Natural killer cell treated with Interleukin-12 subunit alpha and Interleukin-12 subunit beta and Interleukin-15 and Interleukin-18, amount 100 ng/mL, for 72 hours (primary cell): ENCODE measurements around the gene PARD3. TPM values are rescaled to one million over a fixed set of nuclear protein-coding genes. Genes with fewer than 3 reads are reported as not detected.
A peak's percentile ranks its signal among the peaks of the same experiment; 100 is the strongest.

ENCODE experiments used
- ATAC-seq, 2 donors: fragments of 150-1000 bp; cut with Tn5 transposase in 1 of 2; sonication (Bioruptor Pico), chemical (Tn5 transposase) in 1 of 2; 2 replicates each; pipeline ENCODE4 v1.10.0; 2021
- DNase-seq: peaks from one replicate; pipeline ENCODE4 v3.0.0; 2022; ENCODE audit warnings: low spot score
- H3K27ac Mint-ChIP-seq, 2 donors: 1 replicate in 1 of 2; 2 replicates in 1 of 2; pipeline ENCODE4 v1.8.0; 2022; ENCODE audit warnings: mixed read lengths in 2 of 2, mild to moderate bottlenecking in 1 of 2, moderate library complexity in 1 of 2
- H3K27me3 Mint-ChIP-seq, 2 donors: 1 replicate in 1 of 2; 2 replicates in 1 of 2; pipeline ENCODE4 v1.8.0; 2022; ENCODE audit warnings: mixed read lengths in 2 of 2
- H3K36me3 Mint-ChIP-seq: one replicate; pipeline ENCODE4 v1.8.0; 2022; ENCODE audit warnings: mixed read lengths
- H3K4me1 Mint-ChIP-seq, 2 donors: 1 replicate in 1 of 2; 2 replicates in 1 of 2; pipeline ENCODE4 v1.8.0; 2022; ENCODE audit warnings: low read depth in 2 of 2, mixed read lengths in 2 of 2, mild to moderate bottlenecking in 1 of 2
- H3K4me3 Mint-ChIP-seq: one replicate; pipeline ENCODE4 v1.8.0; 2022; ENCODE audit warnings: mixed read lengths
- H3K9me3 Mint-ChIP-seq: 2 replicates; pipeline ENCODE4 v1.8.0; 2022; ENCODE audit warnings: mixed read lengths
- total RNA-seq, 2 donors: library from RNA; stranded (reverse); gene quantifications; one replicate each; pipeline ENCODE4 v1.2.3, GENCODE V29; 2022

The PARD3 gene
- total RNA-seq, 2 donors from 2014 or later: 0.56 TPM; not detected in 1

- Mint-ChIP-seq H3K4me1 (peaks cover 28 to 31% of the 10 kb centered on the region in 2 donors), H3K27ac (no peak overlapping the region), H3K36me3 (no peaks in the 10 kb centered on the region), H3K4me3 (no peak overlapping the region), H3K9me3 (no peaks in the 10 kb centered on the region), H3K27me3 (peaks cover 32 to 39% of the 10 kb centered on the region in 2 donors)
- DNase-seq: no peak
- no peak for ATAC-seq
These were observed 608.8 kb downstream of the PARD3 start for GRCh38 chr10:34206078-34206934.

GRCh38 chr10:34205452-34205851, 609.6 kb downstream of the PARD3 start:
- ATAC-seq (no peak), DNase-seq (no peak)
- Mint-ChIP-seq H3K27me3 (peaks cover 32 to 39% of the 10 kb centered on the region in 2 donors), H3K36me3 (no peaks in the 10 kb centered on the region), H3K4me3 (no peak overlapping the region), H3K27ac (no peak overlapping the region), H3K4me1 (peaks cover 28 to 31% of the 10 kb centered on the region in 2 donors), H3K9me3 (no peaks in the 10 kb centered on the region)

- peaks cover 32 to 35% of the 10 kb centered on the region in 2 donors for H3K27me3 Mint-ChIP-seq
- H3K4me1 Mint-ChIP-seq: peaks cover 28 to 31% of the 10 kb centered on the region in 2 donors
- no peak for DNase-seq
- no peaks in the 10 kb centered on the region for H3K36me3 Mint-ChIP-seq
- H3K4me3 Mint-ChIP-seq: no peak overlapping the region
- H3K27ac Mint-ChIP-seq: no peak overlapping the region
- ATAC-seq: peak; percentile 56 to 65
- H3K9me3 Mint-ChIP-seq: no peaks in the 10 kb centered on the region
These were observed 611.0 kb downstream of the PARD3 start for GRCh38 chr10:34203966-34204630.

- Mint-ChIP-seq H3K27me3 (peaks cover 19 to 25% of the 10 kb centered on the region in 2 donors), H3K27ac (no peak overlapping the region), H3K36me3 (no peaks in the 10 kb centered on the region), H3K9me3 (no peaks in the 10 kb centered on the region), H3K4me3 (no peak overlapping the region), H3K4me1 (peaks cover 18 to 23% of the 10 kb centered on the region in 2 donors)
- ATAC-seq (peak in 1 of 2 donors; percentile 20), DNase-seq (no peak)
These were observed 614.7 kb downstream of the PARD3 start for GRCh38 chr10:34200355-34200901.

GRCh38 chr10:34198953-34199352, 616.1 kb downstream of the PARD3 start:
- H3K4me1 Mint-ChIP-seq: peaks cover 6 to 8% of the 10 kb centered on the region in 2 donors
- no peaks in the 10 kb centered on the region for H3K36me3 Mint-ChIP-seq

GRCh38 chr10:34196058-34196433, 619.0 kb downstream of the PARD3 start:
- Mint-ChIP-seq H3K27ac (no peak overlapping the region), H3K9me3 (no peaks in the 10 kb centered on the region), H3K4me3 (no peak overlapping the region), H3K27me3 (peaks cover 17 to 18% of the 10 kb centered on the region in 2 donors), H3K4me1 (peaks cover 0 to 3% of the 10 kb centered on the region in 2 donors), H3K36me3 (no peaks in the 10 kb centered on the region)
- no peak for DNase-seq
- ATAC-seq: no peak

More at GRCh38 chr10:34198953-34199352, 616.1 kb downstream of the PARD3 start:
- no peak overlapping the region for H3K27ac Mint-ChIP-seq
- no peak overlapping the region for H3K4me3 Mint-ChIP-seq
- peaks cover 21 to 26% of the 10 kb centered on the region in 2 donors for H3K27me3 Mint-ChIP-seq
- no peaks in the 10 kb centered on the region for H3K9me3 Mint-ChIP-seq
- ATAC-seq (no peak), DNase-seq (no peak)

- Mint-ChIP-seq H3K27ac (no peak overlapping the region), H3K36me3 (no peaks in the 10 kb centered on the region)
These were observed 619.6 kb downstream of the PARD3 start for GRCh38 chr10:34195364-34196057.

GRCh38 chr10:34193931-34194626, 621.0 kb downstream of the PARD3 start:
- DNase-seq (no peak), ATAC-seq (no peak)
- Mint-ChIP-seq H3K36me3 (no peaks in the 10 kb centered on the region), H3K9me3 (no peaks in the 10 kb centered on the region), H3K27ac (no peak overlapping the region), H3K27me3 (peaks cover 18 to 25% of the 10 kb centered on the region in 2 donors), H3K4me1 (peaks cover 0 to 3% of the 10 kb centered on the region in 2 donors), H3K4me3 (no peak overlapping the region)

More at GRCh38 chr10:34195364-34196057, 619.6 kb downstream of the PARD3 start:
- Mint-ChIP-seq H3K27me3 (peaks cover 19 to 24% of the 10 kb centered on the region in 2 donors), H3K4me1 (peaks cover 0 to 3% of the 10 kb centered on the region in 2 donors), H3K4me3 (no peak overlapping the region), H3K9me3 (no peaks in the 10 kb centered on the region)
- DNase-seq: no peak
- no peak for ATAC-seq

- no peak overlapping the region for H3K4me3 Mint-ChIP-seq
- H3K4me1 Mint-ChIP-seq: peaks cover 0 to 3% of the 10 kb centered on the region in 2 donors
- no peak for ATAC-seq
- peaks cover 18 to 25% of the 10 kb centered on the region in 2 donors for H3K27me3 Mint-ChIP-seq
- no peak overlapping the region for H3K27ac Mint-ChIP-seq
- no peaks in the 10 kb centered on the region for H3K9me3 Mint-ChIP-seq
- no peak for DNase-seq
- no peaks in the 10 kb centered on the region for H3K36me3 Mint-ChIP-seq
These were observed 622.5 kb downstream of the PARD3 start for GRCh38 chr10:34192646-34193045.

GRCh38 chr10:34191406-34191805, 623.7 kb downstream of the PARD3 start:
- Mint-ChIP-seq H3K4me1 (peaks cover 0 to 3% of the 10 kb centered on the region in 2 donors), H3K27ac (no peak overlapping the region), H3K36me3 (no peaks in the 10 kb centered on the region), H3K4me3 (no peak overlapping the region), H3K9me3 (no peaks in the 10 kb centered on the region), H3K27me3 (peaks cover 22 to 25% of the 10 kb centered on the region in 2 donors)
- ATAC-seq (no peak), DNase-seq (no peak)

- DNase-seq: no peak
- Mint-ChIP-seq H3K4me3 (no peak overlapping the region), H3K27ac (no peak overlapping the region), H3K27me3 (peaks cover 22 to 25% of the 10 kb centered on the region in 2 donors), H3K9me3 (no peaks in the 10 kb centered on the region), H3K4me1 (no peaks in the 10 kb centered on the region), H3K36me3 (no peaks in the 10 kb centered on the region)
- ATAC-seq: no peak
These were observed 624.5 kb downstream of the PARD3 start for GRCh38 chr10:34190580-34190979.

- no peaks in the 10 kb centered on the region for H3K4me1 Mint-ChIP-seq
- peaks cover 22 to 25% of the 10 kb centered on the region in 2 donors for H3K27me3 Mint-ChIP-seq
- no peaks in the 10 kb centered on the region for H3K9me3 Mint-ChIP-seq
- no peaks in the 10 kb centered on the region for H3K36me3 Mint-ChIP-seq
- H3K4me3 Mint-ChIP-seq: no peak overlapping the region
- DNase-seq (no peak), ATAC-seq (no peak)
- H3K27ac Mint-ChIP-seq: no peak overlapping the region
These were observed 625.3 kb downstream of the PARD3 start for GRCh38 chr10:34189830-34190229.

- Mint-ChIP-seq H3K9me3 (no peaks in the 10 kb centered on the region), H3K27me3 (peaks cover 16 to 18% of the 10 kb centered on the region in 2 donors), H3K4me1 (no peaks in the 10 kb centered on the region), H3K4me3 (no peak overlapping the region), H3K36me3 (no peaks in the 10 kb centered on the region), H3K27ac (no peak overlapping the region)
- no peak for ATAC-seq
- no peak for DNase-seq
These were observed 626.9 kb downstream of the PARD3 start for GRCh38 chr10:34188221-34188620.
